HG03469 (cell line): ENCODE measurements around the gene TPCN2.

Experiments used
- ATAC-seq: cut with Tn5 transposase; IDR thresholded peaks from one replicate; pipeline ENCODE4 v1.9.1; 2021; ENCODE audit warnings: mild to moderate bottlenecking, moderate library complexity, moderate number of reproducible peaks; ENCODE audit not compliant: unreplicated experiment

The TPCN2 gene

GRCh38 chr11:69091638-69092165 is 43.0 kb downstream of the TPCN2 start:
- no peak for ATAC-seq

- ATAC-seq = no peak
Measured at GRCh38 chr11:69092263-69092662, 43.5 kb downstream of the TPCN2 start.

- ATAC-seq = no peak
Measured at GRCh38 chr11:69093106-69093505, 44.4 kb downstream of the TPCN2 start.

GRCh38 chr11:69094111-69094914 is 45.6 kb downstream of the TPCN2 start:
- no peak for ATAC-seq

GRCh38 chr11:69094915-69095290 is 46.2 kb downstream of the TPCN2 start:
- no peak for ATAC-seq

- no peak for ATAC-seq
Measured at GRCh38 chr11:69095300-69095699, 46.6 kb downstream of the TPCN2 start.

GRCh38 chr11:69096473-69096872 is 47.7 kb downstream of the TPCN2 start:
- no peak for ATAC-seq

- ATAC-seq = no peak
Measured at GRCh38 chr11:69097263-69097662, 48.5 kb downstream of the TPCN2 start.

GRCh38 chr11:69099180-69099579 is 50.4 kb downstream of the TPCN2 start:
- no peak for ATAC-seq

- ATAC-seq = no peak
Measured at GRCh38 chr11:69100454-69101114, 51.9 kb downstream of the TPCN2 start.

GRCh38 chr11:69101115-69101791 is 52.5 kb downstream of the TPCN2 start:
- ATAC-seq = no peak

GRCh38 chr11:69101792-69102695 is 53.3 kb downstream of the TPCN2 start:
- no peak for ATAC-seq

- no peak for ATAC-seq
Measured at GRCh38 chr11:69102732-69103615, 54.2 kb downstream of the TPCN2 start.

GRCh38 chr11:69104212-69104855 is 55.6 kb downstream of the TPCN2 start:
- ATAC-seq = no peak

- ATAC-seq = no peak
Measured at GRCh38 chr11:69104856-69105395, 56.2 kb downstream of the TPCN2 start.

GRCh38 chr11:69105461-69106030 is 56.8 kb downstream of the TPCN2 start:
- no peak for ATAC-seq

- no peak for ATAC-seq
Measured at GRCh38 chr11:69106031-69106811, 57.5 kb downstream of the TPCN2 start.

GRCh38 chr11:69107413-69107812 is 58.7 kb downstream of the TPCN2 start:
- no peak for ATAC-seq
